GM12872 (cell line): ENCODE results near the gene SOX4.

Experiments
- CTCF ChIP-seq: IDR thresholded peaks from 3 replicates; pipeline ENCODE4 v1.5.1; 2011; ENCODE audit warnings: low read depth, mild to moderate bottlenecking, low read length, moderate library complexity; ENCODE audit not compliant: insufficient read depth

The SOX4 gene

DNA sequence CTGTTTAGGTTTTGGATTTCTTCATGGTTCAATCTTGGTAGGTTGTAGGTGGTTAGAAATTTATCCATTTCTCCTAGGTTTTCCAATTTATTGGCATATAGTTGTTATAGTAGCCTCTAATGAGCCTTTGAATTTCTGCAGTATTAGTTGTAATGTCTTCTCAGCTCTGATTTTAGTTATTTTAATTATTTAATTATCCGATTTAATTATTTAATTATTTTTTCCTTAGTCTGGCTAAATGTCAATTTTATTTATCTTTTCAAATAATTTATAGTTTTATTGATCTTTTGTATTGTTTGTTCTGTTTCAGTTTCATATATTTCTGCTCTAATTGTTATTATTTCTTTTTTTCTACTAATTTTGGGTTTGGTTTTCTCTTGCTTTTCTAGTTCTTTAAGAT is 28.1 kb upstream of the SOX4 start:
- no peak for TF ChIP-seq CTCF

- no peak for TF ChIP-seq CTCF
These were observed 15.0 kb upstream of the SOX4 start for GRCh38 chr6:21578523-21578922.

- no peak for TF ChIP-seq CTCF
These were observed 10.9 kb upstream of the SOX4 start for GRCh38 chr6:21582651-21583050.

DNA sequence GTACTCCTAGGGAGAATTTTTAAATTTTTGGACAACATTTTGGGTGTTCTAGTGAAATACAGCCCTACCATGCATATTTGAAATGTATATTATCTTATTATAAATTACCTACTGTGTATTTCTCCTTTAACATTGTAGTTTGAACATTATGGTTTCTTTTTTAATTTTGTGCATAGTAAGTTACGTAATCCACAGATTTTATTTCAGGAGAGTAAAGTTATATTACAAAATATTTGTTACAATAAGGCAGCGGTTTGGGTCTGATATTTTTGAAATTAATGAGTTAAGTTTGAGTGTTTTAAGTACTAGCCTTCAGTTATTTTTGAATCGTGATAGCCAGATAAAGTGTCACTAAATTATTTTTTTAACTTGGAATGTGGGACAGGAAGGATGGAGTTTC is 7.3 kb upstream of the SOX4 start:
- TF ChIP-seq CTCF: no peak

DNA sequence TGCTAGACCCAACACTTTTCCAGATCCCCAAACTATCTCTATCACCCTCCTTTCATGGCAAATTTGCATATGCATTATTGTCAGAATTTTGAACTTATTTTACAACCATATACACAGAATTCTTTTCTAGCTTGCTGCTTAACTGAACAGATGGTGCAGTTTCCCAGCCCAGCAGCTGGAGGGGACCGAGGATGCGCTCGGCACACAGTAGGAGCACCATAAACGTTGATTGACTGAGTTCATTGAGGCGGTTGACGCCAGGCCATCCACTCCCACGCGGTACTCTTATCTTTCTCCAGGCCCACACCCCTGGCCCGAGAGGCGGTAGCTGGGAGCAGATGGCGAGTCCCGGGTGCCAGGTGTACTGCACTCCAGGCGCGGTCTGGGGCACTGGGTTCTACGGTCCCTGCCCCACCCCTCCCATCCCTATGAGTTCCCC is 6.8 kb upstream of the SOX4 start:
- no peak for TF ChIP-seq CTCF

DNA sequence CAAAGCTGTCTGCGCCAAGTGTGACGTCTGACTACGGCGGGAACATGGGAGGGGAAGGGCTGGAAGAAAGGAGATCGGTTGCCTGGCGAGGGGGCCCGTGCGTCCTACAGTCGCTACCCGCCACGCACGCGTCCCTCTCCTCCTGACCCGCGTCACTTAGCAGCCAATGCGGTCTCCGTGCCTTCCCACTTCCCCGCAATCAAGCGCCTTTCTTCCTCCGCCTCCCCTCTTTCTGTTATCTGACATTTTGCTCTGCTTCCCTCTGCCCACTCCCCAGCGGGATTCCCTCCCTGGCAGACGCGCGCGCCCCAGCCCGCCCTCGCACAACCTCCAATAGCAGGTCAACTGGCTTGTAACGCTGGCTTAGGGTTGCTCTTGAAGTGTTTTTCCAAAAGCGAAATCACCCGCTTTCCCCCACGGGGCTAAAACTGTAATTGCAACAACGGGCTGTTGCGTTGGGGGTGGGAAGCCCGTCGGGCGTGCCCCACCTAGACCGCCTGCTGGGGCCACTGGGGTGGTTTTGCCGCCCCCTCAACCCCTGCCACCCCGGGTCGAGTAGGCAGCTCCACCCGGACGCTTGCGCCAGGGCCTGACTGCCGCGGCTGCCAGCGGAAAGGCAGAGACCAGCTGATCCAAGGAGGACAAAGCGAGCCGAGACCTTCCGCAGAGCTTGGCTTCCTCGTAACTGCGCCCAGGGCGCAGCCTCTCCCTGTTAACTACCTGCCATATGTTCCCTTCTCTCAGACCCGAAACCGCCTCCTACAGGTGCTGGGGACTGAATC is 6.2 kb upstream of the SOX4 start:
- peak; percentile 44 for TF ChIP-seq CTCF

- 0 out of 3 replicates have a peak, but pooled peaks have one; percentile 3 for TF ChIP-seq CTCF
These were observed 5.5 kb upstream of the SOX4 start for GRCh38 chr6:21587961-21588480.
